ENCODE measurements around the gene GALT. TPM values are rescaled to one million over a fixed set of nuclear protein-coding genes. Genes with fewer than 3 reads are reported as not detected.
A peak's percentile ranks its signal among the peaks of the same experiment; 100 is the strongest.

Gene GALT
- total and polyA plus RNA-seq, 2 of the 13 experiments (the other 11 are each of a cell fraction or from before 2014, with no cell fraction given): 40.4 to 46.3 TPM

GRCh38 chr9:34675048-34675714, 28.7 kb downstream of the GALT start (continued):
- TF ChIP-seq, protein P1, sequence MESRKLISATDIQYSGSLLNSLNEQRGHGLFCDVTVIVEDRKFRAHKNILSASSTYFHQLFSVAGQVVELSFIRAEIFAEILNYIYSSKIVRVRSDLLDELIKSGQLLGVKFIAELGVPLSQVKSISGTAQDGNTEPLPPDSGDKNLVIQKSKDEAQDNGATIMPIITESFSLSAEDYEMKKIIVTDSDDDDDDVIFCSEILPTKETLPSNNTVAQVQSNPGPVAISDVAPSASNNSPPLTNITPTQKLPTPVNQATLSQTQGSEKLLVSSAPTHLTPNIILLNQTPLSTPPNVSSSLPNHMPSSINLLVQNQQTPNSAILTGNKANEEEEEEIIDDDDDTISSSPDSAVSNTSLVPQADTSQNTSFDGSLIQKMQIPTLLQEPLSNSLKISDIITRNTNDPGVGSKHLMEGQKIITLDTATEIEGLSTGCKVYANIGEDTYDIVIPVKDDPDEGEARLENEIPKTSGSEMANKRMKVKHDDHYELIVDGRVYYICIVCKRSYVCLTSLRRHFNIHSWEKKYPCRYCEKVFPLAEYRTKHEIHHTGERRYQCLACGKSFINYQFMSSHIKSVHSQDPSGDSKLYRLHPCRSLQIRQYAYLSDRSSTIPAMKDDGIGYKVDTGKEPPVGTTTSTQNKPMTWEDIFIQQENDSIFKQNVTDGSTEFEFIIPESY (CRISPR knock-in tag; IDR thresholded peaks at IDR 0.05): no peak
- TF ChIP-seq NFRKB (IDR thresholded peaks at IDR 0.05) (no peak), ZNF614 (CRISPR knock-in tag; IDR thresholded peaks at IDR 0.05; ENCODE audit: borderline replicate concordance) (0 out of 2 replicates have a peak, but pooled peaks have one; percentile 59), ESRRA (CRISPR knock-in tag; IDR thresholded peaks at IDR 0.05; ENCODE audit: low read depth) (0 out of 2 replicates have a peak, but pooled peaks have one; percentile 55), RARG (CRISPR knock-in tag; IDR thresholded peaks at IDR 0.05; ENCODE audit: low read depth) (no peak), ZNF484 (CRISPR knock-in tag; IDR thresholded peaks at IDR 0.05; ENCODE audit: borderline replicate concordance, low read depth) (no peak), KDM3A (CRISPR knock-in tag; IDR thresholded peaks at IDR 0.05; ENCODE audit: low read depth) (peak; percentile 67; the same call in 1 of the 2 replicates), MZF1 (CRISPR knock-in tag; IDR thresholded peaks at IDR 0.05; ENCODE audit: borderline replicate concordance) (no peak), ARID2 (CRISPR knock-in tag; IDR thresholded peaks at IDR 0.05; ENCODE audit: borderline replicate concordance) (no peak), CCAR2 (optimal IDR thresholded peaks at IDR 0.05; ENCODE audit: low read depth, low read length) (no peak), GPBP1L1 (CRISPR knock-in tag; IDR thresholded peaks at IDR 0.05) (no peak), SRSF4 (IDR thresholded peaks at IDR 0.05; ENCODE audit: low read depth, low read length, poor library complexity, severe bottlenecking) (no peak), ZNF362 (CRISPR knock-in tag; IDR thresholded peaks at IDR 0.05; ENCODE audit: borderline replicate concordance) (no peak), FIP1L1 (IDR thresholded peaks at IDR 0.05; ENCODE audit: borderline replicate concordance, insufficient read depth, low read depth, low read length) (no peak), MLLT10 (CRISPR knock-in tag; IDR thresholded peaks at IDR 0.05) (no peak), ZNF460 (CRISPR knock-in tag; IDR thresholded peaks at IDR 0.05; ENCODE audit: borderline replicate concordance) (no peak), ATAD3A (CRISPR knock-in tag; IDR thresholded peaks at IDR 0.05) (no peak), SYNCRIP (IDR thresholded peaks at IDR 0.05; ENCODE audit: insufficient read depth, low read depth, low read length) (no peak), SPEN (CRISPR knock-in tag; IDR thresholded peaks at IDR 0.05; ENCODE audit: low read depth) (no peak), JARID2 (CRISPR knock-in tag; IDR thresholded peaks at IDR 0.05; ENCODE audit: insufficient replicate concordance) (no peak), ZNF552 (CRISPR knock-in tag; IDR thresholded peaks at IDR 0.05; ENCODE audit: borderline replicate concordance) (no peak)
- TF ChIP-seq, protein P2, sequence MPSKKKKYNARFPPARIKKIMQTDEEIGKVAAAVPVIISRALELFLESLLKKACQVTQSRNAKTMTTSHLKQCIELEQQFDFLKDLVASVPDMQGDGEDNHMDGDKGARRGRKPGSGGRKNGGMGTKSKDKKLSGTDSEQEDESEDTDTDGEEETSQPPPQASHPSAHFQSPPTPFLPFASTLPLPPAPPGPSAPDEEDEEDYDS (CRISPR knock-in tag; IDR thresholded peaks at IDR 0.05): no peak
- TF ChIP-seq, protein P3, sequence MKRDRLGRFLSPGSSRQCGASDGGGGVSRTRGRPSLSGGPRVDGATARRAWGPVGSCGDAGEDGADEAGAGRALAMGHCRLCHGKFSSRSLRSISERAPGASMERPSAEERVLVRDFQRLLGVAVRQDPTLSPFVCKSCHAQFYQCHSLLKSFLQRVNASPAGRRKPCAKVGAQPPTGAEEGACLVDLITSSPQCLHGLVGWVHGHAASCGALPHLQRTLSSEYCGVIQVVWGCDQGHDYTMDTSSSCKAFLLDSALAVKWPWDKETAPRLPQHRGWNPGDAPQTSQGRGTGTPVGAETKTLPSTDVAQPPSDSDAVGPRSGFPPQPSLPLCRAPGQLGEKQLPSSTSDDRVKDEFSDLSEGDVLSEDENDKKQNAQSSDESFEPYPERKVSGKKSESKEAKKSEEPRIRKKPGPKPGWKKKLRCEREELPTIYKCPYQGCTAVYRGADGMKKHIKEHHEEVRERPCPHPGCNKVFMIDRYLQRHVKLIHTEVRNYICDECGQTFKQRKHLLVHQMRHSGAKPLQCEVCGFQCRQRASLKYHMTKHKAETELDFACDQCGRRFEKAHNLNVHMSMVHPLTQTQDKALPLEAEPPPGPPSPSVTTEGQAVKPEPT (CRISPR knock-in tag; IDR thresholded peaks at IDR 0.05; ENCODE audit: low read depth): no peak

All from HepG2 (cell line).